CD1c-positive myeloid dendritic cell (primary cell): Measurements from ENCODE around the gene MEX3A.

Experiments
- DNase-seq: peaks from one replicate; pipeline ENCODE4 v3.0.0-alpha.2; 2016; ENCODE audit errors: extremely low spot score

The MEX3A gene

GRCh38 chr1:156054500-156055280, 27.6 kb downstream of the MEX3A start, which contains the start of gene LAMTOR2:
Gene LAMTOR2, plus strand, starts transcription at chr1:156054782. Its CDS starts 108 bp downstream, at chr1:156054890.
- DNase-seq, result peak; percentile 99

GRCh38 chr1:156053768-156054499, 28.3 kb downstream of the MEX3A start, which contains the start of gene UBQLN4:
Gene UBQLN4, minus strand, starts transcription at chr1:156053798. Its CDS starts 97 bp downstream, at chr1:156053701.
- DNase-seq, result peak; percentile 93

GRCh38 chr1:156052862-156053767, 29.1 kb downstream of the MEX3A start:
- peak; percentile 67 for DNase-seq

GRCh38 chr1:156051011-156051725, 31.1 kb downstream of the MEX3A start:
- no peak for DNase-seq

- DNase-seq, result no peak
These were observed 31.9 kb downstream of the MEX3A start for GRCh38 chr1:156050376-156050775.

GRCh38 chr1:156048663-156049258, 33.5 kb downstream of the MEX3A start:
- DNase-seq, result no peak

- no peak for DNase-seq
These were observed 37.2 kb downstream of the MEX3A start for GRCh38 chr1:156045076-156045475.

GRCh38 chr1:156042828-156043227, 39.4 kb downstream of the MEX3A start:
- DNase-seq, result no peak

GRCh38 chr1:156034991-156035390, 47.3 kb downstream of the MEX3A start:
- DNase-seq, result peak; percentile 21

GRCh38 chr1:156033011-156033410, 49.3 kb downstream of the MEX3A start:
- no peak for DNase-seq

GRCh38 chr1:156026588-156026987, 55.7 kb downstream of the MEX3A start:
- DNase-seq, result no peak

GRCh38 chr1:156025876-156026275, 56.4 kb downstream of the MEX3A start:
- peak; percentile 37 for DNase-seq

- DNase-seq, result no peak
These were observed 57.5 kb downstream of the MEX3A start for GRCh38 chr1:156024801-156025200.
